ENCODE data around the gene SDHAF1.

DNA sequence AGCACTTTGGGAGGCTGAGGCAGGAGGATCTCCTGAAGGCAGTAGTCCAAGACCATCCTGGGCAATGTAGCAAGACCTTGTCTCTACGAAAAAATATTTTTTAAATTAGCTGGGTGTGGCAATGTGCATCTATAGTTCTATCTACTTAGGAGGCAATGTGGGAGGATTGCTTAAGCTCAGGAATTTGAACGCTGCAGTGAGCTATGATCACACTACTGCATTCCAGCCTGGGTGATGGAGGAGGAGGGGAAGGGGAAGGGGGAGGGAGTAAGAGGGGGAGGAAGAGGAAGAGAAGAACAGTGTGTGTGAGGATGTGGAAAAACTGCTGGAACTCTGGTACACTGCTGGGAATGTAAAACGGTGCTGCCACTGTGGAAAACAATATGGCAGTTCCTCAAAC lies 46.8 kb downstream of the SDHAF1 start:
- TF ChIP-seq CTCF (IDR thresholded peaks at IDR 0.05) (no peak), EZH2 (IDR thresholded peaks at IDR 0.05) (no peak), EZH2phosphoT487 (IDR thresholded peaks at IDR 0.05) (no peak)

Measured in neural progenitor cell (in vitro differentiated cells).